Tibial nerve (tissue), 4 donors: ENCODE measurements around the gene FGD5. TPM values are rescaled to one million over a fixed set of nuclear protein-coding genes. Genes with fewer than 3 reads are reported as not detected.

Experiments
- DNase-seq, 2 donors: peaks; one replicate each; pipeline ENCODE4 v3.0.0-alpha.2; 2019; ENCODE audit warnings: low spot score in 2 of 2
- H3K27ac ChIP-seq, 4 donors: fragments of 200-600 bp; sonication (generic) in 3 of 4; one replicate each; pipeline ENCODE4 v1.5.1; 2017 to 2019; ENCODE audit warnings: mild to moderate bottlenecking in 1 of 4
- H3K27me3 ChIP-seq, 2 donors: fragments of 200-600 bp; sonication (generic) in 1 of 2; one replicate each; pipeline versions ENCODE4 v1.5.1 to v1.6.0; 2017 to 2019
- H3K36me3 ChIP-seq, 3 donors: fragments of 200-600 bp; sonication (generic); one replicate each; pipeline ENCODE4 v1.5.1; 2018 to 2019
- H3K4me1 ChIP-seq, 4 donors: fragments of 200-600 bp; sonication (generic) in 3 of 4; one replicate each; pipeline ENCODE4 v1.5.1; 2017 to 2019
- H3K4me3 ChIP-seq, 4 donors: fragments of 200-600 bp; sonication (generic) in 3 of 4; one replicate each; pipeline ENCODE4 v1.5.1; 2017 to 2019; ENCODE audit warnings: mild to moderate bottlenecking in 1 of 4, moderate library complexity in 1 of 4
- H3K9me3 ChIP-seq, 4 donors: fragments of 200-600 bp; sonication (generic) in 3 of 4; one replicate each; pipeline ENCODE4 v1.5.1; 2017 to 2019
- EP300 ChIP-seq, 2 donors: sonication (generic); formaldehyde crosslinking; IDR thresholded peaks; one replicate each; pipeline ENCODE4 v1.6.1; 2017; ENCODE audit warnings: antibody characterized with exemption in 2 of 2, mild to moderate bottlenecking in 1 of 2
- POLR2A ChIP-seq, 2 donors: fragments of 450-650 bp; IDR thresholded peaks; one replicate each; pipeline ENCODE4 v1.6.1; 2017; ENCODE audit warnings: antibody characterized with exemption in 2 of 2, mild to moderate bottlenecking in 2 of 2, moderate library complexity in 2 of 2
- WGBS, 2 donors: methylation state at CpG; one replicate each; pipeline ENCODE4 v1.1.5; 2018; 5-methylcytosine and 5-hydroxymethylcytosine counted together
- total RNA-seq, 4 donors: library from RNA; depleted of rRNA; stranded (reverse); fragments of >200 nt; gene quantifications; one replicate each; pipeline ENCODE4 v1.1.0, GENCODE V29; 2016
- TF ChIP-seq, protein P1 (sequence below), 5 experiments: fragments of 200-600 bp in 3 of 5; fragments of 450-650 bp in 2 of 5; sonication (generic) in 3 of 5; IDR thresholded peaks; one replicate each; pipeline ENCODE4 v1.5.1; 2016 to 2019; ENCODE audit warnings: antibody characterized with exemption in 5 of 5, mild to moderate bottlenecking in 3 of 5, moderate library complexity in 2 of 5

The FGD5 gene, protein sequence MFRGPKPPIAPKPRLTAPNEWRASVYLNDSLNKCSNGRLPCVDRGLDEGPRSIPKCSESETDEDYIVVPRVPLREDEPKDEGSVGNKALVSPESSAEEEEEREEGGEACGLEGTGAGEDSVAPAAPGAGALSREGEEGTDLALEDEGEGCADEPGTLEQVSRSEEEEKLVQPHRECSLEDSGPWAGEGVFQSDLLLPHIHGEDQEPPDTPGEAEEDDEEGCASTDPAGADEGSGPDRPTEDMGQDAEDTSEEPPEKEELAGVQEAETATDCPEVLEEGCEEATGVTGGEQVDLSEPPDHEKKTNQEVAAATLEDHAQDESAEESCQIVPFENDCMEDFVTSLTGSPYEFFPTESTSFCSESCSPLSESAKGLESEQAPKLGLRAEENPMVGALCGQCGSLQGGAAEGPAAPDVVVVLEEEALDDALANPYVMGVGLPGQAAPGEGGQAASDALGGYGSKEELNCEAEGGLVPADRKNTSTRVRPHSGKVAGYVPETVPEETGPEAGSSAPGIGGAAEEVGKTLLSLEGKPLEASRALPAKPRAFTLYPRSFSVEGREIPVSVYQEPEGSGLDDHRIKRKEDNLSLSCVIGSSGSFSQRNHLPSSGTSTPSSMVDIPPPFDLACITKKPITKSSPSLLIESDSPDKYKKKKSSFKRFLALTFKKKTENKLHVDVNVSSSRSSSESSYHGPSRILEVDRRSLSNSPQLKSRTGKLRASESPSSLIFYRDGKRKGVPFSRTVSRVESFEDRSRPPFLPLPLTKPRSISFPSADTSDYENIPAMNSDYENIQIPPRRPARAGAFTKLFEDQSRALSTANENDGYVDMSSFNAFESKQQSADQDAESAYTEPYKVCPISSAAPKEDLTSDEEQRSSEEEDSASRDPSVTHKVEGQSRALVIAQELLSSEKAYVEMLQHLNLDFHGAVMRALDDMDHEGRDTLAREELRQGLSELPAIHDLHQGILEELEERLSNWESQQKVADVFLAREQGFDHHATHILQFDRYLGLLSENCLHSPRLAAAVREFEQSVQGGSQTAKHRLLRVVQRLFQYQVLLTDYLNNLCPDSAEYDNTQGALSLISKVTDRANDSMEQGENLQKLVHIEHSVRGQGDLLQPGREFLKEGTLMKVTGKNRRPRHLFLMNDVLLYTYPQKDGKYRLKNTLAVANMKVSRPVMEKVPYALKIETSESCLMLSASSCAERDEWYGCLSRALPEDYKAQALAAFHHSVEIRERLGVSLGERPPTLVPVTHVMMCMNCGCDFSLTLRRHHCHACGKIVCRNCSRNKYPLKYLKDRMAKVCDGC (N-terminal part only)
- total RNA-seq: 10 to 100 TPM; 33.3 to 41.8 (median 38.7) TPM

DNA sequence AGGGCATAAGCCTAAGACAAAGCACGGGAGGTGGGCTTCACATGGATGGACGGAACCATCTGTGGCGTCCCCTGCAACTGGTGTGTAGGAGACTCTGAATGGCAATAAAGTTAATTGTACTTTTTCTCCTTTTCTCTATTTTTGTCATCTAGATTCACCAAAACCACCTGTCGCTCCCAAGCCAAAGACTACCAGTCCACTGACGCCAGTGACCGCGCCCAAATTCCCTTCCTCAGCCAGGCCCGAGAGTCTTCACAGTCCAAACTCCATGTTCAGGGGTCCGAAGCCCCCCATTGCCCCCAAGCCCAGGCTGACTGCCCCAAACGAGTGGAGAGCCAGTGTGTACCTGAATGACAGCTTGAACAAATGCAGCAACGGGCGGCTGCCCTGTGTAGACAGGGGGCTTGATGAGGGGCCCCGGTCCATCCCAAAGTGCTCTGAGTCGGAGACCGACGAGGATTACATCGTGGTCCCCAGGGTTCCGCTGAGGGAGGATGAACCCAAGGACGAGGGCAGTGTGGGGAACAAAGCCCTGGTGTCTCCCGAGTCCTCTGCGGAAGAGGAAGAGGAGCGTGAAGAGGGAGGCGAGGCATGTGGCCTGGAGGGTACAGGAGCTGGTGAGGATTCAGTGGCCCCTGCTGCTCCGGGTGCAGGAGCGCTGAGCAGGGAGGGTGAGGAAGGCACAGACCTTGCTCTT, at the start of gene FGD5:
Gene FGD5 (plus strand): TSS at position 159 of the 697 bp plus-strand sequence. CDS start 110 bp downstream, at position 269.
- Histone ChIP-seq H3K4me3 (no peak within 1 kb of the TSS), H3K9me3 (no peaks in the 10 kb centered on the region), H3K36me3 (peaks cover 0 to 21% (median 0%) of the 10 kb centered on the region in 3 donors), H3K4me1 (peaks cover 0 to 30% (median 0%) of the 10 kb centered on the region in 4 donors), H3K27ac (no peak within 1 kb of the TSS), H3K27me3 (no peaks in the 10 kb centered on the region)
- 81 to 83% methylated on average over 25 of the region's 25 CpGs for WGBS, 2 donors
- DNase-seq: no peak
- TF ChIP-seq, protein P1, sequence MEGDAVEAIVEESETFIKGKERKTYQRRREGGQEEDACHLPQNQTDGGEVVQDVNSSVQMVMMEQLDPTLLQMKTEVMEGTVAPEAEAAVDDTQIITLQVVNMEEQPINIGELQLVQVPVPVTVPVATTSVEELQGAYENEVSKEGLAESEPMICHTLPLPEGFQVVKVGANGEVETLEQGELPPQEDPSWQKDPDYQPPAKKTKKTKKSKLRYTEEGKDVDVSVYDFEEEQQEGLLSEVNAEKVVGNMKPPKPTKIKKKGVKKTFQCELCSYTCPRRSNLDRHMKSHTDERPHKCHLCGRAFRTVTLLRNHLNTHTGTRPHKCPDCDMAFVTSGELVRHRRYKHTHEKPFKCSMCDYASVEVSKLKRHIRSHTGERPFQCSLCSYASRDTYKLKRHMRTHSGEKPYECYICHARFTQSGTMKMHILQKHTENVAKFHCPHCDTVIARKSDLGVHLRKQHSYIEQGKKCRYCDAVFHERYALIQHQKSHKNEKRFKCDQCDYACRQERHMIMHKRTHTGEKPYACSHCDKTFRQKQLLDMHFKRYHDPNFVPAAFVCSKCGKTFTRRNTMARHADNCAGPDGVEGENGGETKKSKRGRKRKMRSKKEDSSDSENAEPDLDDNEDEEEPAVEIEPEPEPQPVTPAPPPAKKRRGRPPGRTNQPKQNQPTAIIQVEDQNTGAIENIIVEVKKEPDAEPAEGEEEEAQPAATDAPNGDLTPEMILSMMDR (IDR thresholded peaks at IDR 0.05): no peak
- no peak for TF ChIP-seq EP300 (IDR thresholded peaks at IDR 0.05)
- TF ChIP-seq POLR2A (IDR thresholded peaks at IDR 0.05): no peak

GRCh38 chr3:14769544-14770325, 49.0 kb upstream of the FGD5 start:
- 69 to 87% methylated on average over 11 of the region's 11 CpGs for WGBS, 2 donors
- H3K27ac ChIP-seq: no peak overlapping the region
- H3K9me3 ChIP-seq: no peaks in the 10 kb centered on the region
- H3K4me1 ChIP-seq: no peaks in the 10 kb centered on the region
- TF ChIP-seq EP300 (IDR thresholded peaks at IDR 0.05): no peak
- no peak for TF ChIP-seq POLR2A (IDR thresholded peaks at IDR 0.05)
- TF ChIP-seq, protein P1 (IDR thresholded peaks at IDR 0.05): no peak
- H3K36me3 ChIP-seq: no peaks in the 10 kb centered on the region
- no peak overlapping the region for H3K4me3 ChIP-seq
- H3K27me3 ChIP-seq: no peaks in the 10 kb centered on the region
- no peak for DNase-seq

GRCh38 chr3:14770591-14770990, 48.2 kb upstream of the FGD5 start:
- no peaks in the 10 kb centered on the region for H3K36me3 ChIP-seq
- 93% methylated on average over 7 of the region's 7 CpGs for WGBS, 2 donors
- no peak overlapping the region for H3K4me3 ChIP-seq
- no peak for DNase-seq
- no peak overlapping the region for H3K27ac ChIP-seq
- no peaks in the 10 kb centered on the region for H3K4me1 ChIP-seq
- no peaks in the 10 kb centered on the region for H3K9me3 ChIP-seq
- TF ChIP-seq, protein P1 (IDR thresholded peaks at IDR 0.05): no peak
- no peak for TF ChIP-seq POLR2A (IDR thresholded peaks at IDR 0.05)
- no peak for TF ChIP-seq EP300 (IDR thresholded peaks at IDR 0.05)
- H3K27me3 ChIP-seq: no peaks in the 10 kb centered on the region
